ENCODE measurements around the gene CELF2.

The CELF2 gene

DNA sequence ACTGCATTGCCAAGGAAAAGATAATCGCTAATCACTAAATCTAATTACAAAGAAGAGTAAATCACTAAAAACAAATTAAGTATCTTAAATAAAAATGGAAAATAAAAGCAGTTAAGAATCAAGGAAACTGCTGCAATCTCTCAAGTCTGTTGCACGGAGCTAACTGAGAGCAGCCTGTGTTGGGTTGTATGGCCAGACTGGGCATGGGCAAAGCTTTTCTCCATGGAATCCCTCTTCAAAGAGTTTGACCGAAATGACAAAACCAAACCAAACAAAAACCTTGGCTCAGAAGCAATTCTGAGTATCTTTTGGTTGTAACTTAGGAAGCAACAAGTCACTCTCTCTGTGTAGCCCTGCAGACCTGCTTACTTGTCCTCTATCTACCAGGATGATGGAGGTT is 78.8 kb downstream of the CELF2 start:
- TF ChIP-seq, protein P1, sequence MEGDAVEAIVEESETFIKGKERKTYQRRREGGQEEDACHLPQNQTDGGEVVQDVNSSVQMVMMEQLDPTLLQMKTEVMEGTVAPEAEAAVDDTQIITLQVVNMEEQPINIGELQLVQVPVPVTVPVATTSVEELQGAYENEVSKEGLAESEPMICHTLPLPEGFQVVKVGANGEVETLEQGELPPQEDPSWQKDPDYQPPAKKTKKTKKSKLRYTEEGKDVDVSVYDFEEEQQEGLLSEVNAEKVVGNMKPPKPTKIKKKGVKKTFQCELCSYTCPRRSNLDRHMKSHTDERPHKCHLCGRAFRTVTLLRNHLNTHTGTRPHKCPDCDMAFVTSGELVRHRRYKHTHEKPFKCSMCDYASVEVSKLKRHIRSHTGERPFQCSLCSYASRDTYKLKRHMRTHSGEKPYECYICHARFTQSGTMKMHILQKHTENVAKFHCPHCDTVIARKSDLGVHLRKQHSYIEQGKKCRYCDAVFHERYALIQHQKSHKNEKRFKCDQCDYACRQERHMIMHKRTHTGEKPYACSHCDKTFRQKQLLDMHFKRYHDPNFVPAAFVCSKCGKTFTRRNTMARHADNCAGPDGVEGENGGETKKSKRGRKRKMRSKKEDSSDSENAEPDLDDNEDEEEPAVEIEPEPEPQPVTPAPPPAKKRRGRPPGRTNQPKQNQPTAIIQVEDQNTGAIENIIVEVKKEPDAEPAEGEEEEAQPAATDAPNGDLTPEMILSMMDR (conservative IDR thresholded peaks at IDR 0.05; ENCODE audit: control insufficient read depth, insufficient read depth, low read depth, low read length) = no peak
- no peak for DNase-seq (ENCODE audit: low read depth)
- no peak overlapping the region for H3K4me3 ChIP-seq (ENCODE audit: control insufficient read depth, low read depth, low read length)

GRCh38 chr10:11097686-11098085 is 80.0 kb downstream of the CELF2 start:
- no peak overlapping the region for H3K4me3 ChIP-seq (ENCODE audit: control insufficient read depth, low read depth, low read length)
- DNase-seq (ENCODE audit: low read depth) = no peak
- TF ChIP-seq, protein P1 (conservative IDR thresholded peaks at IDR 0.05; ENCODE audit: control insufficient read depth, insufficient read depth, low read depth, low read length) = no peak

DNA sequence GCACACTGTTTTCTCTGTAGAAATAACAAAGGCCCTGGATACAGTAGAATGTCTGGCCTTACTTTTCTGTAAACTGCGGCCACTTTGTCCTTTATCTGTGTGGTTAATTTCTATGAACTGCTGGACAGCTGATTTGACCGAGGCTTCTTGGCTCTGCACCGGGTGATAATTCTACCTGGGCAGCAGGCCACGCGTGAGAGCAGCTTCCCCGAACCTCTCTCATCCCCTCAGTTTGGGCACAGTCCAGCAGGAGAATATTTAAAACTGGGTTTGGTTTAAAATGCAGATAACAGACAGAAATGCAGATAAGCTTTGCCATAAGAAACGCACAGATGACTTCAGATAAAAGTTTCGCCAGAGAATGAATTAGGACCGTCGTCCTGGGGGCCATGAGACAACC is 81.0 kb downstream of the CELF2 start:
- DNase-seq (ENCODE audit: low read depth) = no peak
- no peak overlapping the region for H3K4me3 ChIP-seq (ENCODE audit: control insufficient read depth, low read depth, low read length)
- TF ChIP-seq, protein P1 (conservative IDR thresholded peaks at IDR 0.05; ENCODE audit: control insufficient read depth, insufficient read depth, low read depth, low read length) = no peak

DNA sequence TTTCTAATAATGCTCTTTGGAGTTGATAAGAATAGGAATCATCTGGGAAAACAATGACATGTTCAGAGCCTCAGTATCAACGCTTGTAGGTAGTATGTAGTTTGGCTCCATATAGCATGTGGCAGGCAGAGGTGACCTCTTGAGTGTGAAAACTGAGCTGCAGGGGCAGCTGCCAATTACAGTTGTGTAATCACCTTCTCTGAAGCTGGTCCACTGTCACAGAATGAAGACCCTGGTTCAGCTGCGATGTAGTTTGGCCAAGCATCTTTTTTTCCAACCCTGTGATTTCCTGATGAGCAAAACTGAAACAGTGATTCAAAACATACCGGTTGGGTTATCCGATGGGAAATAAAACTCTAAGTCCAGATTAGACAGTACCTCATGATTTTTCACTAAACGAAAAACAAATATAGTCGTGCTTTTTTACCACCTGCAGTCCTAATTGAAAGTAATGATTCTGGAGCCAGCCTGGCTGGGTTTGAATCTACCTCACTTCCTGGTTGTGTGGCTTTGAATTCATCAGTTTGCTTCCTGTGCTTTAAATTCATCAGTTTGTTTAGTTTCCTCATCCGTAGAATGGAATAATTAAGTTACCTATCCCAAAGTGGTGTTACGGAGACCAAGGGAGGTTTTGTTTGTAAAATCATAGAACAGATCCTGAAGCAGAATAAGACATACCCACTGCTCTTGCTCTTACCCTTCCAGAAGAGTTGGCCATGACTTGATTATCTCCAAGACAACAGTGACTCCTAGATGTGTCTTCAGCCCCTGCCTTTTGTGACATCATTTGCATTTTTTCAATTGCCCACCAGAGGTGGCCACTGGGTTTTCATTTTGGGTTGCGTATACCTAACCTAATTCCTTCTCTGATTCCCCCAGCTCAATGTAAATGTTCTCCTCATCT is 87.4 kb downstream of the CELF2 start:
- no peak overlapping the region for H3K4me3 ChIP-seq (ENCODE audit: control insufficient read depth, low read depth, low read length)
- DNase-seq (ENCODE audit: low read depth) = no peak
- TF ChIP-seq, protein P1 (conservative IDR thresholded peaks at IDR 0.05; ENCODE audit: control insufficient read depth, insufficient read depth, low read depth, low read length) = no peak

GRCh38 chr10:11105676-11106004 is 88.0 kb downstream of the CELF2 start:
- no peak for DNase-seq (ENCODE audit: low read depth)
- no peak overlapping the region for H3K4me3 ChIP-seq (ENCODE audit: control insufficient read depth, low read depth, low read length)
- TF ChIP-seq, protein P1 (conservative IDR thresholded peaks at IDR 0.05; ENCODE audit: control insufficient read depth, insufficient read depth, low read depth, low read length) = no peak

GRCh38 chr10:11106621-11107374 is 89.1 kb downstream of the CELF2 start:
- TF ChIP-seq, protein P1 (conservative IDR thresholded peaks at IDR 0.05; ENCODE audit: control insufficient read depth, insufficient read depth, low read depth, low read length) = no peak
- no peak for DNase-seq (ENCODE audit: low read depth)
- no peak overlapping the region for H3K4me3 ChIP-seq (ENCODE audit: control insufficient read depth, low read depth, low read length)

Data from fibroblast of mammary gland (primary cell).